ENCODE measurements around the gene RFPL2.
A peak's percentile ranks its signal among the peaks of the same experiment; 100 is the strongest.
"Not testable (repeated sequence)": the region's sequence is repeated elsewhere in the genome, so short reads cannot be mapped to it uniquely, and the experiment has no call there.

Gene RFPL2

GRCh38 chr22:32204040-32204855, 625 bp downstream of the RFPL2 start:
- DNase-seq = peak; percentile 62

- no peak for DNase-seq
These were observed 1.5 kb downstream of the RFPL2 start for GRCh38 chr22:32203181-32204039.

- DNase-seq = peak; percentile 12
These were observed 2.2 kb downstream of the RFPL2 start for GRCh38 chr22:32202539-32203180.

GRCh38 chr22:32202161-32202538, 2.7 kb downstream of the RFPL2 start:
- DNase-seq = no peak

- no peak for DNase-seq
These were observed 4.1 kb downstream of the RFPL2 start for GRCh38 chr22:32200752-32201151.

- no peak for DNase-seq
These were observed 4.9 kb downstream of the RFPL2 start for GRCh38 chr22:32199961-32200360.

- DNase-seq = no peak
These were observed 5.5 kb downstream of the RFPL2 start for GRCh38 chr22:32199341-32199740.

GRCh38 chr22:32197553-32198226, 7.2 kb downstream of the RFPL2 start:
- DNase-seq = not testable (repeated sequence)

- DNase-seq = not testable (repeated sequence)
These were observed 9.0 kb downstream of the RFPL2 start for GRCh38 chr22:32195900-32196299.

- DNase-seq = not testable (repeated sequence)
These were observed 11.5 kb downstream of the RFPL2 start for GRCh38 chr22:32193346-32193745.

- not testable (repeated sequence) for DNase-seq
These were observed 13.9 kb downstream of the RFPL2 start for GRCh38 chr22:32191021-32191420.

- no peak for DNase-seq
These were observed 19.1 kb downstream of the RFPL2 start for GRCh38 chr22:32185821-32186220.

GRCh38 chr22:32183625-32184024, 21.2 kb downstream of the RFPL2 start:
- no peak for DNase-seq

- DNase-seq = no peak
These were observed 23.8 kb downstream of the RFPL2 start for GRCh38 chr22:32181043-32181442.

- DNase-seq = no peak
These were observed 27.6 kb downstream of the RFPL2 start for GRCh38 chr22:32177221-32177765.

GRCh38 chr22:32175683-32176644, 28.9 kb downstream of the RFPL2 start:
- no peak for DNase-seq

GRCh38 chr22:32175115-32175514, 29.8 kb downstream of the RFPL2 start:
- DNase-seq = no peak

- no peak for DNase-seq
These were observed 39.2 kb downstream of the RFPL2 start for GRCh38 chr22:32165681-32166080.

GRCh38 chr22:32164075-32164860, 40.6 kb downstream of the RFPL2 start:
- no peak for DNase-seq

GRCh38 chr22:32160411-32160810, 44.5 kb downstream of the RFPL2 start:
- DNase-seq = not testable (repeated sequence)

All from DMS 273 treated with DMSO at 0.1 percent for 48 hours (cell line).